HG02571 (cell line): ENCODE data around the gene RCAN2.

Experiments
- ATAC-seq: cut with Tn5 transposase; IDR thresholded peaks from one replicate; pipeline ENCODE4 v1.9.1; 2021; ENCODE audit warnings: mild to moderate bottlenecking, moderate library complexity; ENCODE audit not compliant: unreplicated experiment

RCAN2 gene

DNA sequence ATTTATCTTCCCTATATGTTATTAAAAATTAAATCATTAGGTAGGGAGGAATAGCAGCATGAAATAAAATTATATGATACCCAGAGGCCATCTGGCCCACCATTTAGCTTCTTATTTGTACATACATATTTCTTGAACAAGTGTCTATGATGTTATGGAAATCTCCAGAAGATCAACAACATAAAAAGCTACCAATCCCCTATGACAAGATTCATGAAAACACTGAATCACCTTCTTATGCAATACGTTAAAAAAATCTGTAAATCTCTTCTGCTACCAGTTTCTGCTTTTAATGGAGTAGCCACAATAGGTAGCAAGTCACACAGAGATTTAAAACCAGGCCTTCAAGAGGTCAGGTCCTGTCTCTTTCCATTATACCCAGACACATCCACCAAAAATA is 194.7 kb downstream of the RCAN2 start:
- no peak for ATAC-seq

DNA sequence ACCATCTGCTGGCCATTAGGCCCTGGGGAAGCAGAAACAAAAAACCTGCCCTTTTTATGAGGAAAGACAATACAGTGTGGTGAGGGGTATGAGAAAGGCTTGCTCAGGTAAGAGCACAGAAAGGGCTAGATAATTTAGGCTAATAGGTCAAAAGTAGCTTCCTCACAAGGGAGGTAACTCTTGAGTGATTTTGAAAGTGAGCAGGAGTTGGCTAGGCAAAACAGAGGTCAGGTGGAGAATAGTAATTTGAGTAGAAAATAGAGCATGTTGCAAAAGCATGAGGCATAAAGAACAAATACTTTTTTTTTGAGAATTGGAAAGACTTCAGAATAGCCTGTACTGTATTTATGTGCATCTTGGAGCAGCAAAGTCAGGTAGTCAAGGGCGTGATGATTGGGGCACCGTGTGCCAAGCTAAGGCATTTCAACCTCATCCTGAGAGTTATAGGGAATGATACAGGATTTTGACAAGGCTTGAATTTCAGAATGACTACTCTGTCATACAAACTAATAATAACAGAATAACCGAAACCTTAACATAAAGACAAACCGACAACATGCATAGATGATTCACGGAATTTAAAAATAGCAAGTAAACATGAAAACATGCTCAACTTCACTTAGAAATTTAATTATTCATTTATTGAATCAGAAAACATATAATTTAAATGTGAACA is 197.5 kb downstream of the RCAN2 start:
- ATAC-seq: peak; percentile 84

DNA sequence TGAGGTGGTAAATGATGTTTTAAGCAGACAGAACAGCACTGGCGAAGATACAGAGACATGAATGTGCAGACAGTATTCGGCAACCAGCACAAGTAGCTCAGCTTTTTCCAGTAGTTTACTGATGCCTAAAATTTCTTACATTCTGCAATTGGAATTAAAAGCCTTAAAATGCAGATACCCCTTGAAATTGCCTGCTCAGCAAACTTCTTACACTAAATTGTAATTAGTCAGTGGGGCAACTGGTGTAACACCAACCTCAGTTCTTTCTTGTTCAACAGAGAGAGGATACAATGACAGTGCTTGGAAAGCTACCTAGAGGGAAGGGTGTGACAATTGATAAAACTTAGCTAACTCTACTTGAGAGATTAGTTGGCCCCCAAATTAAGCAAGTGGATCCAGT is 199.4 kb downstream of the RCAN2 start:
- ATAC-seq: no peak

DNA sequence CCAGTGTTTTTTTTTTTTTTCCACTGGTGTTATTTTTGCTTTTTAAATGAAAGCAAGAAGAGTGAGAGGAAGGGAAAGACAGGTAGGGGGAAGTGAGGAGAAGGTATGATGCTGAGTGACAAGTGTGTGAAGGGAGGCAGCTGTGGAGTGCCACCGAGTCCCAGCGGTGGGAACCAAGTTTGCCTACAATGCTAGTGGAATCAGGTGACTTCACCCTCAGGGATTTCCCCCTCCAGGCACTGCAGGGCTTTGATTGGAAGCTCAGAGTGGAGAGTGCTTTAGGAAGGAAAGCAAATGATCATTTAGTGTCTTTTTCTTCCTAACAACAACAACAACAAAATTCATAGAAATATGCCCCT is 200.0 kb downstream of the RCAN2 start:
- ATAC-seq: no peak

DNA sequence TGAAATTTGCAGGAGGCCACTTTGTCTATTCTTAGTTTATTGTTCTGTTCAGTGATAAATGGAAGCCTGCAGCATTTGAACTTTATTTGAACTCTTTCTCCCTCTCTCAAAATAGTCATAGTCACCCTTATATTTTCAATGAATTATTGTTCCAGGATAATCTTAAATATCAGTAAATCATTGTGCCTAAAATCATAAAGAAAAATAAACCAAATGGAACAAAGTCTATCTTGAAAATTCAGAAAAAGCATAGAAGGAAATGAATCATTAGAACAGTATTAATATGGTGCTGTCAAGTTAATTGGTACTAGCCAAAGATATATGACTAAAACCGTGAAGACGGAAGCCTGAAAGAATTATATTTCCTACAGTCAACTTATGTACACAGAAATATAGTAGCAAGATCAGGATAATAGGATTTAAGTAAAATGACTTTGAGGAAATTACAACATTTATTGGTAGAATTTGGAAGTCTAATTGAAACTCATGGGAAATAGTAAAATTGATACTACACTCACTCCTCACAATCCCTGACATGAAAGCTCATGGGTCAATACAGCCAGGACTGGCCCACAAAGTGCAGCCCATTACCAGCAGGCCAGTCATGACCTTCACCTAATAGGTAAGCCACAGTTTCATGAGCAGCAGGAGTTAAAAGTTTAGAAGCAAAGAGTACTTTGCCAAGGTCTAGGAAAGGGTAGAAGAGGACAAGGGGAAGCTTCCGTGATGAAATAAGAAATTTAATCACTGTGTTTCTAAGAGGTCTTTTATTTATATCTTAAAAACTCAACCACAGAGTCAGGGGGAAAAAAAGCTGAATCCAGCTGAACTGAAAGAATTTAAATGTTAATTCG is 200.6 kb downstream of the RCAN2 start:
- no peak for ATAC-seq

DNA sequence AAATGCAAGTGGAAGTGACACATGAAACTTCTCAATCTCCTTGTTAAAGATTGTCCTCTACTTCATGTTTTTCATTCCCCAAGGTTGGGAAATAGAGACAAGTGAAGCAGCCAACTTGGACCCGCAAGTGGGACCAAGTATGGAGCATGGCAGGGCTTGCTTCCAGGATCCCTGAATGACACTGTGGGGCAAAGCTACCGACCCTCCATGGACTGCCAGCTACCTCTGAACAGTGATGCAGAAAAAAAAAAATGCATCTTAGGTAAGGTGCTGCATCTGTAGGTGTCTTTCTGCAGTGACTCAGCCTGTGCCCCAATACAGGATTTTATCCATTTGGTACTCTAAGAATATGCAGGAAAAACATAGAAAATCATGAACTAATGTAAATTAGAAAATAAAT is 201.4 kb downstream of the RCAN2 start:
- no peak for ATAC-seq

DNA sequence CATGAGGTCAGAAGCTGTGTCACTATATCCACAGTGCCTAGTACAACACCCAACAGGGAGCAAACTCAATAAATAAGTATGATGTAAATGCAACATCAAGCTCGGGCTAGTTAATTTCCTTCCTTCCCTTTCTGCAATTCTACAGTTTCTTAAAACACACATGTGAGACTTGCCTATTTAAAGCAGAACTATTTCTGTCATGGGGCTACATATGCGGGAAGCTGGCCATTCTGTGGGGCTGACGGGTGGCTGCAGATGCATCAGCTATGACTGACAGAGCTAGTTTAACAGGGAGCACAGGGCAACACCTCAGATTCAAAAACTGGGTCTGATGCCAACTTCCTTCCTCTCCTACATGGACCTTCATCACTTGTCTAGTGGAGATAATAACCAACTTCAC is 202.4 kb downstream of the RCAN2 start:
- no peak for ATAC-seq

DNA sequence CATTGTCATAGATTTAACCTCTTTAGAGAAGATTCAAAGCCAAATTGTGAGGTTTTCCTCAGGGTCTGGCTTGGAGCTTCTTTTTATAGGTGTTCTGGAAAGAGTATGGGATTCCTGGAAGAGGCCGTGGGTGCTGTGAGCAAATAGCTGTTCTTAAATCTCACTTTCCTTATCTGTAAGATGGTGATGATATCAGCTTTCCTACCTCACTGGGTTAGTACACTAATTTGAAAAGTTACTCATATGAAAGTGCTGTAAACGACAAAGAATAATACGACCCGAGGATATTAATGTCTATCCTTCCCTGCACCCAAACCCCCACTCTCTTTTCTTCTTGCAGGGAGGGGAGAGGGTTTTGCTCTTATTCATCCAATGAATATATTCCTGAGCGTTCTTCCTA is 203.6 kb downstream of the RCAN2 start:
- ATAC-seq: no peak

DNA sequence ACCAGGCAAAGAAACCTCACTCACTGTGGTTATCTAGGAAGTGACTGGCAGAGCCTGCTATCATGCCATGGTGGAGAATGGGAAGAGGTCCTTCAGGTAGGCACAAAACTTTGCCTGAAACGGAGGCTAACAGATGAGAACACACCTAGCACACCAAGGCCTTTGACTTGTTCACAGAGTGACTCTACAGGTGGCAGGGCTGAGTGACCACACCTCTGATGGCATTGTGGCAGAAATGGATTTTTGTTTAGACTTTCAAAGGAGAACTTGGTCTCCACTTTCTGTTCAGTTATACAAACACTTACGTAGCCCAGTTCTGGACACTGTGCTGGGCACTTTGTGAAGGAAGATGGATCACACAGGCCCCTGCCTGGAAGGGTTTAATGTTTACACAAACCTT is 204.2 kb downstream of the RCAN2 start:
- ATAC-seq: no peak

DNA sequence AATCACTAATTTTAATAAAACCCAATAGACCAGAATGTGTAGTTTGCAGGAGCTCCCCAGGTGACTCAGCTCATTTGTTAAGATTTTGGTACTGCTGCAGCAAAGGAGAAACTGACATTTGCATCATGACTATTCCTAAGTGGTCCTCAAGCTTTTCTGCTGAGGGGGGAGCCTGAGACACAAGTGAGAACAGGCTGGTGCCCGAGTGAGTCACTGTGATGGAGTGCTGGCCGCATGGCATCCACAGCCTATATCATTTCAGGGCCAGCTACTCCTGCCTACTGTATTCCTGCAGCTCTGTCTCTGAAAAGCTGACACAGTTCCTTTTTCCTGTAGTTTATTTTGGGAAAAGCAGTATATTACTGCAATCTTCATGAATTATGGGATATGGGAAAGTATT is 206.8 kb downstream of the RCAN2 start:
- no peak for ATAC-seq

DNA sequence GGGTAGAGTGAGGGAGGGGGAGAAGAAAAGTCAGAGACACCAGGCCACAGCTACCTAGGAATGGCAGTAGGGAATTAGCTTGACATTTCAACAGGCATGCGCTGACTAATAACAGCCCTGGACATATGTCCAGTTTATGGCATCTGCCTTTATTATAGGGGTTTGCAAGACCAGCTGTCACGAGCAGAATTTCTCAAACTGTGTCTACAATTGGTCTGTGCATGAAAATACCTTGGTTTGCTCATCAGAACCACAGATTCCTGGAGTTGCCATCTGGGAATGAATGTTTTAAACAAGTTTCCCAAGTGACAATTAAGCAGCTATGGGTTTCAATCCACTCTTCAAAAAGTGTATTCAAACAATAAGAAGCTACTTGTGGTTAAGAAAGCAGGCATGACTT is 210.1 kb downstream of the RCAN2 start:
- ATAC-seq: no peak

DNA sequence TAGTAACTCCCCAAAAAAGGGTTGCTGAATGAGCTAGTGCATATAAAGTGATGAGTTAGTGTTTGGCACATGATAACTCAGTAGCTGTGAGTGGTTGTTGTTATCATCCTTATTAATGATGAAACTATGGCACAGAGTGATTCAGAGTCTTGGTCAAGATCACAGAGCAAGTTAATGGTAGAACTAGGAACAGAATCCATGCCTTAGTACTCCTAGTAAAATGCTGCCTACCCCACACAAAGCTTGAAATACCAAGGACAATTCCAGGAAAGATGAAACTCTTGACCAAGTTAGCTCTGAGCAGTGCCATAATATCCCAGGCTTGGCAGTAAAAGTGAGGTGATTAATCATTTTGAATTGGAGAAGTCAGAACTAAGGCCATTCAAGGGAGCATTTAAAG is 211.4 kb downstream of the RCAN2 start:
- ATAC-seq: no peak

DNA sequence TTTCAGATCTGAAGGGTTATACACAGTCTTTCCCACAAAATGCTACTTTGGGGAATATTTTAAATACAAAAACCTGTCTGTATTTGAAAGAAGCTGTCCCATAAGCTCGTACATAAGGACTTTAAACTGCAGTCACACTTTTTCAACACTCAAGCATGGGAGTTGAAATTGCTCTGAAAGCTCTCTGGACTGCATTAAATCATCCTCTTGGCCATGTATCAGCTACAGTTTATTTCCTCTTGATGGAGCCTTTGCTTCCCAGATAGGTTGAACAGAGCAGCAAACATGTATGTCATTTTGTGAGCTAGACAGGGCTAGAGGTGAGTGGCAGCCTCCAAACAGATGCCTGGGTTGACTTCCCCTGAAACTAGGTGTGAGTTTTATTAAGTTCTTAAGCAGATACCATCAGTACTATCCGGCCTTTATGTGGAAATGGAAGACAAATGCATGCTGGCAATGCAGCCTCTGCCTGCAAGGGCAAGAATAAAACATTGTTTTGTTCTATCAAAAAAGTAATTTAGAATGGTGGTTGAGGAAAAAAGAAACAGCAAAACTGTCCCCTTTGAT is 214.6 kb downstream of the RCAN2 start:
- no peak for ATAC-seq

DNA sequence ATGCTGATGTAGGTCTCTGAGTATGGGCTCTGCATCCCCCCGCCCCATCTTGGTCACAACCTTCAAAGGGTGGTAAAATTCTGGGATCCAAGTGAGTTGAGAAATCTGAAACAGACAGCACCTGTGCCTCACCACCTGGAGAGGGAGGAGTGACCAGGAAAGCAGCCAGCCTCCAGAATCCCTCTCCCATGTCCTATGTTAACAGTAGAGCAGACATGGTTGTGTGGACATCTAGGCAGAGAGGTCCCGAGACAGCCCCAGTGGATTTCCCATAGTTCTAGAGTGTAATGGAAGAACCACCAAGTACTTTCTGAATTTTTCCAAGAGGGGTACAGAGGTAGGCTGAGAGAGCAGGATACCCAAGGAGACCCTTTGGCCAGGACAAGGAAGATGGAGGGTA is 216.7 kb downstream of the RCAN2 start:
- no peak for ATAC-seq

DNA sequence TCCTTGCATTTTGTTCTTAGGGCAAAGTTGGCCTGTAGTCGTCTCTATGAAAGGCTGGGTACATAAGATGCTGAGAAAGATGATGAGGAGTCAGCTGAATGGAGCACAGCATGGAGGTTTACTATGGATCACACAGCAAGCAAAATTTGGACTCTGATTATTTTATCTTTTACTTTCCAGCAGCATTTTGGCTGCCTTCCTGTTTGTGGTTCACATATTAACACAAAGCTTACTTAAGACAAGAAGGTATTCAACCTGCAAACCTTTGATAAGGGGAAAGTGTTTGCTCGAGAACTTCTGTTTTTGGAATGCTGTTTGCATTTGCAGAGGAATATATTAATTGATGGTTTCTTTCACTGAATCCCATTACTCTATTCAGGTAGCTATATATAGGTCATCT is 217.3 kb downstream of the RCAN2 start:
- no peak for ATAC-seq

DNA sequence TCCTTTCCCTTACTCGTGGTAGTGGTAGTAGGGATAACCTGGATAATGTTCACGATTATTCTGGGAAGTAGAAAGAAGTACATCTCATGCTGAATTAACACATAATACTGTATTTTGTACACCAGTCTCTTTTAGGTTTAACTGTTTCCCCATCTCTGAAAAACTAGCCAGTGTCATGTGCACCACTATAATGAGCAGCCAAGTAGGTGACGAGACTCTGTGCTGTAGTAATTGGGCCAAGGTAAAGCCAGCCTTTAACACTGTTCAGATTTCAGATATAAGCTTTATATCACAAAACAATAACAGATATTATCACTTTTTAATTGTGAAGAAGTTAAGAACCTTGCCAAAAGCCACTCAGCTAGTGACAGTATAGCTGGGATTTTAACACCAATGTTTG is 219.5 kb downstream of the RCAN2 start:
- ATAC-seq: no peak

DNA sequence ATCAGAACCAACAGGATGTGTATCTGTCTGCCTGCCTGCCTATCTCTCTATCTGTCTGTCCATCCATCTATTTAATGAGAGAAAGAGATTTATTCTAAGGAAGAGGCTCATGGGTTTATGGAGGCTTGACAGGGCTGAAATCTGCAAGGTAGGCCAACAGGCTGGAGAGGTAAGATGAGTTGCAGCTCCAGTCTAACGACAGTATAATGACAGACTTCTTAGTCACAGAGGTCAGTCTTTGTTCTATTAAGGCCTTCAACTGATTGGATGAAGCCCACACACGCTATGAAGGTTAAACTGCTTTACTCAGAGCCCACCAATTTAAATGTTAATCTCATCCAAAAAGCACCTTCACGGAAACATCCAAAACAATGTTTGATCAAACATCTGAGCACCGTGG is 220.1 kb downstream of the RCAN2 start:
- ATAC-seq: no peak

DNA sequence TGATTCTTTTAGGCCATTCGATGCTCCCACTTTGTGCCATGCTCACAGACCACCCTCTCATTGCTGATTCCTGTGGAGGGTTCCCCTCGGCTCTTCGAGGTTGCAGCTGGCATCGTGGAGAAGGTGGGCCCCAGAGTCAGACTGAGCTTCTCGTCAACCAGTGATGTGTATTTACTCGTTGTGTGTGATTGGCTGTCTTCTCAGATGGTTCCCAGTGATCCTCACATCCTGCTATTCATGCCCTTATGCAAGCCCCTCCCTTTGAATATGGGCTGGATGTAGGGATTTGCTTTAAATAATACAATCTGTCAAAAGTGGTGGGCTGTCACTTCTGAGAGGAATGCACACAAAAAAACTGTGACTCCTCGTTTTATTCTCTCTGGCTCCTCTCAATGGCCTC is 220.9 kb downstream of the RCAN2 start:
- ATAC-seq: no peak

DNA sequence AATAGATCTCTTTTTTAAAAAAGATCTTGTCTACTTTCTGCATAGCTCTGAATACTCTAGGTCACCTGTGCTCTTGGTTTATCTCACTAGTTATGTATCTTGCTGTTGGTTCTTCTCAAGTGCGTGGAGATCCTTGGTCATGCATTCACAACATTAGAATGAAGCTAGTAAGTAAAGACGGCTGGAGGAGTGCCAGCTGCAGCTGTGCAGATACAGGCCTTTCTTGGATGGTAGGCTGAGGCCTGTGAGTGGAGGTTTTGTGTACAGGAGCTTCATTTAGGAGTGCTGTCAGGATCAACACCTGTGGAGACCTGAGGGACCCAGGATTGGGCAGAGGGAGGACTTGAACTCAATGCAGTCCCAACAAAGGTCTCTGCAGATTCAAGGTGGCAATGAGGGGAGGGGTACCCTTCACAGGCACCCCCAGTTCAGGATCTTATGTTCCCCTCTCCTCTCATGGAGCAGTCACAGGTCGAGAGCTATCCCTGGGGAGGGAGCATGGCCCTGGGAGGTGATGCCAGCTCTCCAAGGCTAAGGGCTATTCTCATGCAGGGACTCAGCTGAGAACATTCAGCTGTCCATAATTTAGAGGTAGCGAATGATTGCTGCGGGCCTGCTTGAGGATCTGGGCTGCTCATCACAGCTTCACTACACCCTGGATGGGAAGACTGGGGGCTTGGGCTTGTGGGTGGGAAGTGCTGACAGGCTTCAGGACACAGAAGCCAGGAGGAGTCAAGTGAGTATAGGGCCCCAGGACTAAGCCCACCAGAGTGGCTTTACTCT is 221.6 kb downstream of the RCAN2 start:
- ATAC-seq: no peak

DNA sequence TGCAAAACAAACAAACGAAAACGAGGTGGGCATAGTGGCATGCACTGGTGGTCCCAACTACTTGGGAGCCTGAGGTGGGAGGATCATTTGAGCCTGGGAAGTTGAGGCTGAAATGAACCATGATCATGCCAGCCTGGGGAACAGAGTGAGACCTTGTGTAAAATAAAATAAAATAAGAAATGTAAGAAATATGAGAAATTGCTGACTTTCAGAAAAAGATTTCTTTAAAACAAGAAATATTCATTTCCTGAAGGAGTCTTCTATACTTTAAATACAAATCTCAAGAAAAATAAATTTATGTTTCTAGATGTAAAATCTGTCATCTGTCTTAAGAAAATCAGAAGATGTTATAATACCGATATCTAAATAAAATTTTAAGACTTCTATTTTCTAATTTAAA is 223.7 kb downstream of the RCAN2 start:
- ATAC-seq: no peak

DNA sequence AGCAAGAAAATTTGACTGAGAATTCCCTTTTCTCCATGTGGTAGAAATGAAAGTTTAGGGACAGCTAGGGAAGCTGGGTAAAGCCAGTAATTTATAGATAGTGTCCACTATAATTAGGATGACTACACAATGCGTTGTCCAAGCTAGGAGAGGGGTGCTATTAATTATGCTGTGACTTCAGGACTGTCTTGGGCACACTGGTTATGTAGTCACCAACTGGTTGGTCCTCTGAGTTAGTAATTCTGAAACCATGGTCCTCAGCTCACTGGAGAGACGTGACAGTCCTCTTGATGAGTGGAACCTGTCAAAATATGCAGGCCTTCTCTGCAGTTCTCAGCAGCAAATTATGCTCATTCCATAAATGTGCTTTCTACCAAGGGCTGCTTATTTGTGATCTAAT is 225.9 kb downstream of the RCAN2 start:
- ATAC-seq: no peak

DNA sequence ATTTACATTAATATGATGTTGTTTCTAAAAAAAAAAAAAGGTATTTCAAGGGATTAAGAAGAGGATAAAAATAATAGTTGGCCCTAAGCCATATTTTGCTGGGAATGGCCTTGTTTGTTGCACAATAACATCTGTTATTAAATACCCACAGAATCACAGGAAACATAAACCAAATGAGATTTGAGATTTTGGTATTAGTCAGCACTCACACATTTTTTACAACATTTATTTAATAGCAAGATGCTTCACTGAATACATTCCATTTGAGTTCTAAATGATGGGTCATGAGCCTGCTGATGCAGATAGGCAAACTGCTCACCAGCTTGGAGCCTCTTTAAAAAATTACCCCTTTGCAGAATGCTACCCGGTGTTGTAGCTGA is 227.6 kb downstream of the RCAN2 start:
- no peak for ATAC-seq
